HG03342 (cell line): Measurements from ENCODE around the gene MAGED1.

Experiments used
- ATAC-seq: cut with Tn5 transposase; IDR thresholded peaks from one replicate; pipeline ENCODE4 v1.9.1; 2021; ENCODE audit warnings: mild to moderate bottlenecking, moderate library complexity; ENCODE audit not compliant: unreplicated experiment

Gene MAGED1, protein sequence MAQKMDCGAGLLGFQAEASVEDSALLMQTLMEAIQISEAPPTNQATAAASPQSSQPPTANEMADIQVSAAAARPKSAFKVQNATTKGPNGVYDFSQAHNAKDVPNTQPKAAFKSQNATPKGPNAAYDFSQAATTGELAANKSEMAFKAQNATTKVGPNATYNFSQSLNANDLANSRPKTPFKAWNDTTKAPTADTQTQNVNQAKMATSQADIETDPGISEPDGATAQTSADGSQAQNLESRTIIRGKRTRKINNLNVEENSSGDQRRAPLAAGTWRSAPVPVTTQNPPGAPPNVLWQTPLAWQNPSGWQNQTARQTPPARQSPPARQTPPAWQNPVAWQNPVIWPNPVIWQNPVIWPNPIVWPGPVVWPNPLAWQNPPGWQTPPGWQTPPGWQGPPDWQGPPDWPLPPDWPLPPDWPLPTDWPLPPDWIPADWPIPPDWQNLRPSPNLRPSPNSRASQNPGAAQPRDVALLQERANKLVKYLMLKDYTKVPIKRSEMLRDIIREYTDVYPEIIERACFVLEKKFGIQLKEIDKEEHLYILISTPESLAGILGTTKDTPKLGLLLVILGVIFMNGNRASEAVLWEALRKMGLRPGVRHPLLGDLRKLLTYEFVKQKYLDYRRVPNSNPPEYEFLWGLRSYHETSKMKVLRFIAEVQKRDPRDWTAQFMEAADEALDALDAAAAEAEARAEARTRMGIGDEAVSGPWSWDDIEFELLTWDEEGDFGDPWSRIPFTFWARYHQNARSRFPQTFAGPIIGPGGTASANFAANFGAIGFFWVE

DNA sequence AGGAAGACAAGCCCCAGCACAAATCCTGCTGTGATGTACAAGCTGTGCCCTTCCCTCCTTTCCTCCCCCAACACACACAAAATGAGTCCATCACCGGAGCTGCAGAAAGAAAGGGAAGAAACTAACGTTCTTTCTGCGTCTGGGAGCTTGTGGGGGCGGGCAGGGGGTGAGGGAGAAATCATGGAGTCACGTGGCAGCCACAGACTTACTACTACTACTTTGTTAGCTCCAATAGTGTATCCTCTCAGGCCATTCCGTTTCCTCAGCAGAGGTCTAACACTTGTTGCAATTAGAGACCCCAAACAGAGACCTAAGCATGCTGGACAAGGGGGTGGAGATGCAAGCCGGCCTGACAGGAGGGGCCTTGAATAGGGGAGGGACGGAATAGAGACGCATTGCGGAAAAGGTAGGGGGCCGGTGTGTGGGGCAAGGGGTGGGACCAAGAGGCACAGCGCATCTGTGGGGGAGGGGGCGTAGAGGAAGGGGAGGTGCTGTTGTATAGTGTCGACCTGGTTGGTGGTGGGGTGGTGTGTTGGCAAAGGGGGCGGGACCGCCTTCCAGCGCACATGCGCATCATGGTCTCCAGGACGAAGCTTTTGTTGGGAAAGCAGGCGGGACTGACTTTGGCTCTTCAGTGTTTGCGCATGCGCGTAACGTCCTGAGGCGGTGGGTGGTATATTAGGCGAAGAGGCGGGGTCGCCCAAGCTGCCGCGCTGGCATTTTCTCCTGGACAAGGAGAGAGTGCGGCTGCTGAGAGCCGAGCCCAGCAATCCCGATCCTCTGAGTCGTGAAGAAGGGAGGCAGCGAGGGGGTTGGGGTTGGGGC is at the start of gene MAGED1:
MAGED1 (plus strand) TSS at position 703 of the 825 bp plus-strand sequence. CDS start 682 bp downstream, outside the sequence.
- peak; percentile 66 for ATAC-seq

DNA sequence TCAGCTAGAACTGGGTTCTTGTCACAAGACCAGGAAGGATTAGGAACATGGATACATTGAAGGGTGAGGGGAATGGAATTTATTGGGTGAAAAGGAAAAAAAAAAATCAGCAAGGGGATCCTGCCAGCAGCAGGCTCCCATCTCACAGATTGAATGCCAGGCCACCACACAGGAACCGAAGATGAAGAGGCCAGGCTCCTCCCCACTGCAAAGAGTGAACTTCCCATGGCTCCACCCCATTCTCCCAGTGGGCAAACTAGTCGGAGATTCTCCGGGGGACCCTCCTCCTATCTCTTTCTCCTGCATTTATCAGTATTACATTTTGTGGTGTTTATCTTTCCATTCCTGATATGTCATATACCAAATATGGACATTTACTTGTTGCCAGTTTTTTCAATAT is 46.0 kb upstream of the MAGED1 start:
- no peak for ATAC-seq

GRCh38 chrX:51851507-51852085 is 41.8 kb upstream of the MAGED1 start:
- peak; percentile 65 for ATAC-seq

GRCh38 chrX:51852096-51852495 is 41.3 kb upstream of the MAGED1 start:
- peak; percentile 13 for ATAC-seq

DNA sequence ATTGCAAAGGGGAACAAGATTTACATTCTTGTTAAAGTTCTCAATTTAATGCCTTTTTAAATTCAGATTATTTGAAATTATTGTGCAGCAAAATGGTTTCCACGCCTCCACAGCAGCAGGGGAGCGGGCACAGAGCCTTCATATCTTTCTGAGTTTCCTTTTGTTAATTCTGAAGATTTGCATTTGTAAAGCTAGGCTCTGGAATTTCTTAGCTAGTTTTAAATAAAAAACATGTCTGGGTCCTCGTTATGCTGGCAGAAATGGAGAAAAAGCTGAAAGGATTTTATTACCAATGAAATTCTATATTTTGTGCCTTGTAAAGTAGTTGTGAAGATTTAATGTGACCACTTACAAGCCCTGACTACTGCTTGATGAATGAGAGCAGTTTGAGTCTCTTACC is 40.8 kb upstream of the MAGED1 start:
- no peak for ATAC-seq

- no peak for ATAC-seq
Observed at GRCh38 chrX:51853251-51853650, 40.2 kb upstream of the MAGED1 start.

DNA sequence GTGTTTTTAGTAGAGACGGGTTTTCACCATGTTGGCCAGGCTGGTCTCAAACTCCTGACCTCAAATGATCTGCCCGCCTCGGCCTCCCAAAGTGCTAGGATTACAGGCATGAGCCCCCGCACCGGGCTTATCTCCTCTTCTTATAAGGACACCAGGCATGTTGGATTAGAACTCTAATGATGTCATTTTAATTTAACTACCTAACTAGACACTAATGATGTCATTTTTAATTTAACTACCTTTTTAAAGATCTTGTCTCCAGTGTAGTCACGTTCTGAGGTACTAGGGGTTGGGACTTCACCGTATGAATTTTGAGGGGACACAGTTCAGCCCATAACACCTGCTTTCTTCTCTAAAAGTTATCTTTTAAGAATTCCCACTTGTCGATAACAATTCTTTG is 37.7 kb upstream of the MAGED1 start:
- no peak for ATAC-seq

GRCh38 chrX:51857159-51857733 is 36.2 kb upstream of the MAGED1 start:
- no peak for ATAC-seq

DNA sequence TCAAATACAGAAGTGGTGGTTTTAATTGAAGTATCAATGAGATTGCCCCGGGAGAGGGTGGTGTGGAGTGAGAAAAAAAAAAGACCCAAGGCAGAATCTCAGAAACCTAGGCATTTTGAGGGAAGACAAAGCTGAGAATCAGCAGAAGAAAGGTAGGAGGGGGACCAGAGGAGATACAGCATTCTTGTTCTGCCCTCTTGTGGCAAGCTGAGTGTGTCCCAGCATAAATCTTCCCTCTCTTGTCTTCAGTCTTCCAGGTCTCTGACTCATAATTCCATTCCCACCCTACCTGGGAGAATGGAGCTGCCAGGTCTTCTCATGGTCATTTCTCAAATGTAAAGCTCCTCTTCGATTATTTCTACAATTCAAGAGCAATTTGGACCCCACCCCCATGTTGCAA is 32.7 kb upstream of the MAGED1 start:
- no peak for ATAC-seq

DNA sequence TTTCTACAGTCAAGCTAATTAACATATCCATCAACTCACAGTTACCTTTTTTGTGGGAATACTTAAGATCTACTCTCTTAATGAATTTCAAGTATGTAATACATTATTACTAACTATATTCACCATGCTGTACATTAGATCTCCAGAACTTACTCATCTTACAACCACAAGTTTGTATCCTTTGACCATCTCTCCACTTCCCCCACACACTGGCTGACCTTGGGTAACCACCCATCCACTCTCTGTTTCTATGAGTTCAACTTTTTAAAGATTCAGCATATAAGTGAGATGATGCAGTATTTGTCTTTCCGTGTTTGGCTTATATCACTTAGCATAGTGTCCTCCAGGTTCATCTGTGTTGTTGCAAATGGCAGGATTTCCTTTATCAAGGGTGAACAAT is 30.5 kb upstream of the MAGED1 start:
- peak; percentile 55 for ATAC-seq

DNA sequence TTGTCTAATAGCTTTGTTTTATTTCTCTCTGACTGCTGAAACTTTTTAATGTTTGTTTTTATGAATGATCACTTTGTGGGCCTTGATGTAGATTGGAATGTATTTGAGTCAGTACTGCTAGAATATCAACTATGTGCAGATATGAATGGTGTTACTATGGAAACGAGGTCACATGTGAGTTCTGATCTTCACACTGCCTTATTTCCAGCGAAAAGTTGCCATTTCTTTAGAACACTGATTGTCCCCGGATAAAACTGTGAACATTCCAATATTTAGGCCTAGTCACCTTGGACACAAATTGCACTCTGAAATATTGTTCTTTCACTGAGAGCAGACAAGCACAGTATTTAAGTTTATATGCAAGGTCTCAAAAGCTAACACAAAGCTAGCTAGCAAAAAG is 27.2 kb upstream of the MAGED1 start:
- ATAC-seq: no peak

GRCh38 chrX:51867626-51868025 is 25.8 kb upstream of the MAGED1 start:
- no peak for ATAC-seq

- ATAC-seq: no peak
Observed at GRCh38 chrX:51870354-51870753, 23.1 kb upstream of the MAGED1 start.

DNA sequence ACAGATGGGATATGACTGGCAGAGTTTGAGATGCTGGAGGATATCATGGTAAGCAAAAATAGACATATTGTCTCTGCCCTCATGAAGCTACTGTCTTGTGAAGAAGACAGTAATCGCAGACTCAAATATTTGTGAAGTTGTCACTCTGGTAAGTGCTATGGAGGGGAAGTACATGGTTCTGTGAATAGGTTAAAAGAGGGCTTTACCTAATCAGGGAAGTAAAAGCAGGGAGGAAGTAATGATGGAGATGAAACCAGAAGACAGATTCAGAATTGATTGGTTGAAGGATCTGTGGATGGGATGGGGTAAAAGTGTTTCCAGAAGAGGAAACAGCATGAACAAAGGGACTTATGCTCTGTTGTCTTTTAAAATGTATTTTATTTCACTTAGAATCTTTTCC is 19.3 kb upstream of the MAGED1 start:
- no peak for ATAC-seq

- no peak for ATAC-seq
Observed at GRCh38 chrX:51876441-51876840, 17.0 kb upstream of the MAGED1 start.

DNA sequence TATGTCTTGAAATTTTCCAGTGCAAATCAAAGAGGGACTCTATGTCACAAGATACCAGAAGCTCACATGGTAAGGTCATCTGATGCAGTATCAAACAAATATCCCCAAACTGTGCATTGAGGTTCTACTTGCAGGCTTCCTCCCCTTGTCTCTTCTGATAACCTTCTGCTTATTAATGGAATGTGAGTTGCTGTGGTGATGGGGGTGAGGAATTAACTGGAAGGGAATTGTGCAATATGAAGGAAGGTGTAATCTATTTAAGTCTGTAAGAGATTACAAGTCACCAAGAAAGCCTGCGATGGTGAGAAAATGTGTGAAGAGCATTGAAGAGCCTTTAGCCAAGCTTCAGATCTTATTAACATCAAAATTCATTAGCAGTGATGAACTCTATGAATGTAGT is 15.4 kb upstream of the MAGED1 start:
- ATAC-seq: no peak

GRCh38 chrX:51889851-51890250 is 3.6 kb upstream of the MAGED1 start:
- ATAC-seq: no peak

GRCh38 chrX:51891245-51891644 is 2.2 kb upstream of the MAGED1 start:
- no peak for ATAC-seq

- peak; percentile 34 for ATAC-seq
Observed at GRCh38 chrX:51891821-51892551, 1.4 kb upstream of the MAGED1 start.
